Endometrium (tissue), 2 donors: ENCODE results near the gene OR5A2.
"Not testable (repeated sequence)": the region's sequence is repeated elsewhere in the genome, so short reads cannot be mapped to it uniquely, and the experiment has no call there.

Experiments
- FAIRE-seq: peaks from 2 replicates; lab custom pipeline; 2012; peaks lifted over from hg19 to GRCh38; lab: Jason Lieb, UNC
- donor health status: control.
- donor health status: control.

Gene OR5A2

DNA sequence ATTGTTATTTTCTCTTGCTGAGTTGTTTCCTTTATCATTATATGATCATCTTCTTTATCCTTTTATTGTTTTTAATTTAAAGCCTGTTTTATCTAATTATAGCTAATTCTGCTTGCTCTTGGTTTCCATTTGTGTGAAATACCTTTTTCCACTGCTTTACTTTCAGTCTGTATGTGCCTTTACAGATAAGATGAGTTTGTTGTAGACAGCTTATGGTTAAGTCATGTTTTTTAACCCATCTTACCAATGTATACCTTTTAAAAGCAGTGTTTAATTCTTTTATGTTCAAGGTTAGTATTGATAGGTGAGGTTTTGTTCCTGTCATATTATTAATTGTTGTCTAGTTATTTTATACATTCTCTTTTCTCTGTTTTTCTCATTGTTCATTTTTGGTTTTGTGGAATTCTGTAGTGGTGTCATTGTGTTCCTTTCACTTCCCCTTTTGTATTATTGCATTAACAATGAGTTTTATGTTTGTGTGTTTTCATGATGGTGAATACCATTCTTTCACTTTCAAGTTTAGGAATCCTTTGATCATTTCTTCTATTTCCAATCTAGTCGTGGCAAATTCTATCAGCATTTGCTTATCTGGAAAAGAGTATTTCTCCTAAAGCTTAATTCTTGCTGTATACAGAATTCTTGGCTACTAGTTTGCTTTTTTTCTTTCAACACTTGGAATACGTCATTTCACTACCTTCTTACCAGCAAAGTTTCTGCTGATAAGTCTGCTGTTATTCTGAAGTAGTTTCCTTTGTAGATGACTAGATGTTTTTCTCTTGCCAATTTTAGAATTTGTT, 45.8 kb downstream of the OR5A2 start:
- no peak for FAIRE-seq

DNA sequence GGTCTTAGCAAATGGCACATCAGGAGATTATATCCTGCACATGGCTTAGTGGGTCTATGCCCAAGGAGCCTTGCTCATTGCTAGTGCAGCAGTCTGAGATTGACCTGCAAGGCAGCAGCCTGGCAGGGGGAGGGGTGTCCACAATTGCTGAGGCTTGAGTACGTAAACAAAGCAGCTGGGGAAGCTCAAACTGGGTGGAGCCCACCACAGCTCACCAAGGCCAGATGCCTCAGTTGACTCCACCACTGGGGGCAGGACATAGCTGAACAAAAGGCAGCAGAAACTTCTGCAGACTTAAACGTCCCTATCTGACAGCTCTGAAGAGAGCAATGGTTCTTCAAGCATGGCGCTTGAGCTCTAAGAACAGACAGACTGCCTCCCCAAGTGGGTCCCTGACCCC, 53.9 kb downstream of the OR5A2 start:
- FAIRE-seq: not testable (repeated sequence)

DNA sequence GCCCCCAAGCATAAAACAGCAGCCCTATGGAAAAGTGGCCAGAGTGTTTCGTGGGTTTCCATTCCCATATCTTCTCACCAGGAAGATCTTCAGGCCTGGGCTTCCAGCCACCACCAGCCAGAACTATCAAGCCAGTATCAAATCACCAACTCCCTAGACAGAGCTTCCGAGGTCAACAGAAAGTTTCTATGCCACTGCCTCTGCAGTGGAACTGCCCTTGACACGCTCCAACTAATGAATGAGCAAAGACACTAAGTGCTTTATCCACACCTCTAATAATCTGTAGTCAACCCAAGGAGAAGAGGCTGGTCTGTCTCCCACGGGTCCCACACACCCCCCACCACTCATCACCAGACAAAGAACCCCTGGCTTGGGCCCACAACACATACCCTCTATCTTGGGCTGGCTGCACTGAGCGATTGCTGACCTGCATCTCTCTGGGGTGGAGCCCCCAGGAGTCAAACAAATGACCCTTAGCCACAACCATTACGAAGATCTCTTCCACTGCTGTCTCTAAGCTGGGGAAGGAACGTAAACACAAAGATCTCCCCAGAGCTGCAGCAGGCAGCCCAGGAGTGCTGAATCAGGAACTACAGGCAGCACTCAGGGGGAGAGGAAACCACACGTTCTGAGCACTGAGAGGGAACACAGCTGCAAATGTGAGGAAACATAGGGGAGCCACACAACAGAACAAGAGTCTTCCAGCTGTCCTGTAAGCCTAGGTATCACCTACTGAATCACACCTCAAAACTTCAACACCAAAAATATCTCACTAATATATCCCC, 57.8 kb downstream of the OR5A2 start:
- FAIRE-seq: no peak
